A549 treated with Mapracorat at 1 μM for 4 hours (cell line): ENCODE data around the gene LRRC4C. TPM values are rescaled to one million over a fixed set of nuclear protein-coding genes. Genes with fewer than 3 reads are reported as not detected.

ENCODE experiments used
- total RNA-seq: library from RNA; stranded (reverse); fragments of 200-300 nt; extraction: Qiagen RNA extraction; gene quantifications from 5 replicates; pipeline ENCODE4 v1.2.3, GENCODE V29; 2022

The LRRC4C gene
- total RNA-seq = not detected in 5 replicates

DNA sequence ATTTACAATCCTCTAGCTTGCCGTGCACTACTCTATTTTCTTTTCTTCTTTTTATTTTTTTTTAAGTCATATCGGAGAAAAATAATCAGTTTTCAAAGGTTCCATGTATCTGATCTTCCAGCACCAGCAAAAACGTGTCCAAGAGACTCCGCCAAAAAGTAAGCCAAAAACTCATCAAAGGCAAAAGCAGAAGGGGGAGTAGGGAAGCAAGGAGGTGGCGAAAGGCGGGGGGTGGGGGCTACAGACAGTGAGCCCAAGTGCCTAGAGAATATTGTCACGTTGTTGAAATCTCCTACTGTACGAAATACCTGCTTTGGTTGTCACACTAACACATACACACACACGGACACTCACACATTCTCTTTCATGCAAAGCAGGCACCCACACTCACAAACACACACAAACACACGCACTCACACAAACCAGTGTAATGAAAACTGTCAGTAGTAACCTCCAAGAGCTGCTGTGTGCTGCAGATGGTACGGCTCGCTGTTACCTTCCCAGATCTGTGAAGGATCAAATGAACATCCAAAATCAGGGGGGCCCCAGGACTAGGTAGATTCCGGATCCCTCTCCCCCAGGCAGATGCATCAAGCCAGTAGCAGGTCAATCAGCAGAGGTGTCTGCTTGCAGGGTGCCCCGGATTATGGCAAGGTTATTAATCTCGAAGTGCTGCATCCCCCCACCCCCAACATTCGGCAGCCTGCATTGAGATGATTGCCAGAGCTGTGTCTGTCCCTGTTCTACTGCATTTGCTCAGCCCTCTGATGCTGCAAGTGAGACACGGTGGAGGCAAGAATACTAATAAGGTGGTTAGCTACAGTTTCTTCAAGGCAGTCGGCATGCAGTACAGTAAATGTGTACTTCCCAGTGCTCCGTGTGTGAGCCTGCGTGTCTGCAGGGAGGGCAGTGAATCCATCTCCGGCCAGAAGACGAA is at the start of gene LRRC4C:
Gene LRRC4C (minus strand): TSS at position 188 of the 937 bp plus-strand sequence.

